HG03378 (cell line): Measurements from ENCODE around the gene TNS3.

Source experiments
- ATAC-seq: cut with Tn5 transposase; IDR thresholded peaks from one replicate; pipeline ENCODE4 v1.9.1; 2021; ENCODE audit warnings: mild to moderate bottlenecking, moderate library complexity; ENCODE audit not compliant: unreplicated experiment

Gene TNS3

DNA sequence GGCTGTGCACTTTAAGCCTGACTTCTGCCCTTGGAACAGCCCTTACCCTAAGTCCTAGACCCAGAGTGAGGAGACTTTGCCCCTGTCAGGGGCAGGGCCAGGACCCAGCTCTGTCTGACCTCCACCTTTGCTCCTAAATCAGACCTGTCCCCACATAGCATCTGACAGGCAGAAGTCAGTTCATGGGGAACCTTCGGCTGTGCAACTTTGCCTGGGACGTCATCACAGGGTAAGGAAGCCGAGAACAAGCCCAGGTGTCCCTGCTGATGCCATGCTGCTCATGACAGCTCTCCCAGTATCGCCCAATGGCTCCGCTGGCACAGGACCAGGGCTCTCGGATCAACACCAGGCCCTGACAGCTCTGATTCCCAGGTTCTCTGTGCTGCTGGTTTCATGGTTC, 55.4 kb downstream of the TNS3 start:
- ATAC-seq, result no peak

DNA sequence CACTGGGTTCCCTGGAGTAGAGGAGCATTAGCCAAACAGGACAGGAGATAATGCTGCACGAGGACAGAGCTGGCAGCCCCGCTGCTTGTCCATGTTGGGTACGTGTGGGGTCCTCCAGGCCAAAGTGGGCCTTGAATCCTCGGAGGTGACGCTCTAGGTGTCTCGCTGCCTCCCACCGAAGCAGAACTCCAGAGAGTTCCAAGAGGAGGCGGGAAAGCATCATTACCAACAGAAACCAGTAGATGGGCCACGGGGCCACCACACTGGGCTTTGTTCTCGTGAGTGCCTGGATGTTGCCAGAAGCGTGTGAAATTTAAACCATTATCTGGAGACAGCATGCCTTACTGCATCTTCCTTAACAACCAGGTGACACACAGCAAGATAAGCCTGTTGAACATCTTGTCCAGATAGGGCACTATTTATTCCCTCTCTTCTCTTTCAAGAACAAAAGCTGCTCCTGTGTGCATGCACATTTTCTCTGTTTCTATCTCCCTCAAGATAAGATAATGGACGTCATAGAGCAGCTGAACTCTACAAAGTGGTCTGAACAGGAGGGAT, 56.8 kb downstream of the TNS3 start:
- no peak for ATAC-seq

GRCh38 chr7:47523401-47523800, 58.5 kb downstream of the TNS3 start:
- ATAC-seq, result no peak

- no peak for ATAC-seq
These were observed 59.9 kb downstream of the TNS3 start for GRCh38 chr7:47521816-47522561.

- ATAC-seq, result no peak
These were observed 60.7 kb downstream of the TNS3 start for GRCh38 chr7:47521011-47521795.

DNA sequence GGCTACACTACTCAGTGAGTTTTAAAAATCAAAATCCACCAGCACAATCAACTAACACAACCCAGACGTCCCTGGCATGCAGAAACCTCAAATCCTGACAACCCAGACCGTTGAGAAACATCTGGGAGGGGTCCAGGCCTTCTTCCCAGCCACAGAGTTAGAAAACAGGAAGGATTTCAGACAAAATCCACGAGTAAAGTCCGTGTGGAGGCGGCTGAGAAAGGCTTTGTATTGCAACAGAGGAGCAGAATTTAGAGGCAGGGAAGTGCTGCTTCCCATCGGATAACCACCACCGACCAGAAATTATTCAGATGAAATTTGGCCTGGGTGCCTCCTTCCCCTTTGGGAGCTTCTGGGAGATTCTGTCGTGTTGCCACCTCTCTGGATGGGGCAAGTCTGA, 61.5 kb downstream of the TNS3 start:
- no peak for ATAC-seq

GRCh38 chr7:47518827-47519226, 63.1 kb downstream of the TNS3 start:
- ATAC-seq, result no peak

- ATAC-seq, result no peak
These were observed 64.0 kb downstream of the TNS3 start for GRCh38 chr7:47517821-47518480.

DNA sequence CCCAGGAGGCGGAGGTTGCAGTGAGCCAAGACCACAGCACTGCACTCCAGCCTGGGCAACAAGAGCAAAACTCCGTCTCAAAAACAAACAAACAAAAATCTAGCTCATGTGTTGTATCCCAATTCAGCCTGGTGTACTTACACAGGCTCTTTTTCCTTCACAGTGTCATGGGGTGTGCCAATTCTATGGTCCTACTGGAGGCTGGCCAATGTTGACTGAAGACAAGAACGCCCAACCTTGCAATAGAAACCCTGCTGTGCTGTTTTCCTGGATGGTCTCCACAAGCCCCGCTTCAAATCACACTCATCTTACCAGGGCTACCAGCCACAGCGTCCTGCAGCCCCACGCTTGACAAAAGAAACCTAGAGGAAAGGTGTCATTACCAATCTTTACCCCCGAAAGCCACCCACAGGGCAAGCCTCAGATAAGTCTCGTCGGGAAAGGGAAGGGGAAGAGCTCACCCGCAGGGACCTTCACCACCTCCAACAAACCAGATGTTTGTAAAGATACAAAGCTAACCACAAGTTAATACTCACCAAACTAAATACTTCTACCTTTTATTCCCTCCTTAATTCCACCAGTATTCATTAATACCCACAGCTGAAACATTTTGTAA, 64.8 kb downstream of the TNS3 start:
- no peak for ATAC-seq

DNA sequence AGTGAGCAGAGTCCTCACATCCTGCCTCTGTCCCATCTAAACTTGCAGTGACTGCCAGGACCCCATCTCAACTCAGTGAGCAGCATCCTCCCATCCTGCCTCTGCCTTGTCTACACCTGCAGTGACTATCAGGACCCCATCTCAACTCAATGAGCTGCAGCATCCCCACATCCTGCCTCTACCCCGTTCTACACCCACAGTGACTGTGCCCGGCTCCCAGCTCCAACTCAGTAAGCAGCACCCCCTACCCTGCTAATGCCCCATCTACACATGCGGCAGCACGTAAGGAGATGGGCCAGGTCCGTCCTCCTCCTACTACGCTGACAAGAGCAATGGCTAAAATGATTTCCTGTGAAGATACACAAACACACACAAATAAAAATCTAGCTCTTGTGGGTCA, 65.5 kb downstream of the TNS3 start:
- ATAC-seq, result no peak

- no peak for ATAC-seq
These were observed 66.5 kb downstream of the TNS3 start for GRCh38 chr7:47515305-47515834.

GRCh38 chr7:47514818-47515217, 67.1 kb downstream of the TNS3 start:
- ATAC-seq, result no peak

- ATAC-seq, result no peak
These were observed 67.5 kb downstream of the TNS3 start for GRCh38 chr7:47514367-47514766.

- ATAC-seq, result no peak
These were observed 68.1 kb downstream of the TNS3 start for GRCh38 chr7:47513741-47514241.

- ATAC-seq, result no peak
These were observed 69.3 kb downstream of the TNS3 start for GRCh38 chr7:47512481-47513176.

DNA sequence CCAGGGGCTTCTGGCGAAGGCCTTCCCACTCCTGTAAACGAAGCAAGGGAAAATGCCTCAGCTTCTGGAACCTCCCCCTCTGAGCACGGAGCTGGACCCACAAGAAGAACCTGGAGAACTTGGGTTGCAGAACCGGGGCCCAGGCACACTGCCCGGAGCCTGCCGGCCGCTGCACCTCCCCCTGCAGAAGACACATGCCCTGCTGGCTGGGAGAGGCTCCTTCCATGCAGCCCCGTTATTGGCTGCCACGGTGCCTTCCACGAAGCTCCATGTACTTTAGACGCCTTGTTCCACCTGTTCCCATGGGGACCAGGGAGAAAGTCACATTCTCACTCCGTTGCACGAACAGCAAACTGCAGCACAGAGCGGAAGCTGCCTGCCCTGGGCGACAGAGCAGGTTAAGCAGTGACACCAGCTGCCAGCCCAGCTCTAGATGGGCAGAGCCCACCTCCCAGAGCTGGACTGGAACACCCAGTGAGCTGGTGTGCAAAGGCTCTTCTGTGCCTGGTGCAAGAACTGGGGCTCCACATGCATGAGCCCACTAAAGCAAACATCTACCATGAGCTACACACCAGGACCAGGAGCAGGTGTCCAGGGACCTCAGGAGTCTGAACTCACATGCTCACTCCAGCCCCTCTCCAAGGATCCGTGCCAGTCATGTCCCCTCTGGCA, 70.1 kb downstream of the TNS3 start:
- ATAC-seq, result no peak

DNA sequence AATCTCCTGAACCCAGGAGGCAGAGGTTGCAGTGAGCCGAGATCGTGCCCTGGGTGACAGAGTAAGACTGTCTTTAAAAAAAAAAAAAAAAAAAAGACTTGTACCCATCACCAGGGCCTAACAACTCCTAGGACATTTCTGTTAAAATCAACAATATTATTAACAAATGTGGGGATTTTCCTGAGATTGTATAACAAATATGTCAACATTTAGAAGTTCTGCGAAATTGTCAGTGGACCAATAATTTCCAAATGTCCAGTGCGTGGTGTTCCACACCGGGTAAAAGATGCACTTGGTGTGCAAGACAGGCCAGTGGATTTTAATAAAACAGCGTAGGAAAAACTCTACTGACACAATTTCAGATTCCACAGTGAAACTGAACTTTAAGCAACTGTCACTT, 71.1 kb downstream of the TNS3 start:
- no peak for ATAC-seq

DNA sequence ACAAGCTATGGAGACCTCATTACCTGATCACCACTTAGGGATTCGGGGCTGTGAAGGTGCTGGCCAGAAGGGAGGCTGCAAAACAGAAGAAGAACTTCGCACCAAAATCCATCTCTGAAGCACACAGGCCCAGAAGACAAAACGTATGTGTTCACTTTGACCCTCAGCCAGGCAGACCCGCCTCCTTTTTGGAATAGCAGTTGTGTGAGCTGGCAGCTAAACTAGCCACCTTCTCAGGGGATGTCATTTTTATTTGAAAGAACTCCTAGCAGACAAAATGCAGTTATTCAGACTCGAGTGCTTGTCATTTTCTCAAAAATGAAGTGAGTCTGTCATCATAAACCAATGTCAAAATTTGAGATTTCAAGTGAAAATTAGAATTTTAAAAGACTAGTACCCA, 71.7 kb downstream of the TNS3 start:
- no peak for ATAC-seq

DNA sequence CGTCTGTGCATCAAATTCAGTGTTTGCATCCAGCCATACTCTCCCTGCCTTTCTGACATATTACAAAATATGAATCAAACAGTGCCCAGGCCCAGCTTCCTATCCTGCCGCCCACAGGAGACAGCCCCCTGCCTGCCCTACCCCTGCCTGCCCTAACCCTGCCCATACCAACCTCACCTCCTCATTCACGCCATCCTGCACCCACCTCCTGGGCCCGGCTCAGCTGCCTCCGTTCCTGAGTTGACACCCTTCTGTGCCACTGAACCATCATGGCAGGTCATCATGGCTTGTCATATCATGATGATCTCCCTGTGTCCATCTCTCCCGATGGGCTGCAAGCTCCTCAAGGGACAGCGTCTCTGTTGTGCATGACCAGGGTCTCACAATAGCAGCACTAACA, 72.3 kb downstream of the TNS3 start:
- no peak for ATAC-seq
